Lower leg skin (tissue), 4 donors: ENCODE data around the gene CLASRP. TPM values are rescaled to one million over a fixed set of nuclear protein-coding genes. Genes with fewer than 3 reads are reported as not detected.

Experiments used
- DNase-seq, 2 donors: peaks; one replicate each; pipeline ENCODE4 v3.0.0-alpha.2; 2019; ENCODE audit warnings: low spot score in 2 of 2
- H3K4me3 ChIP-seq: fragments of 200-600 bp; sonication (generic); 2 replicates; pipeline ENCODE4 v1.5.1; 2017; ENCODE audit warnings: mild to moderate bottlenecking, low read depth; ENCODE audit not compliant: poor library complexity, severe bottlenecking
- POLR2A ChIP-seq, 2 donors: fragments of 450-650 bp; IDR thresholded peaks; one replicate each; pipeline ENCODE4 v1.6.1; 2016 to 2017; ENCODE audit warnings: antibody characterized with exemption in 2 of 2, mild to moderate bottlenecking in 1 of 2, moderate library complexity in 1 of 2
- WGBS, 2 donors: methylation state at CpG; one replicate each; pipeline ENCODE4 v1.1.5; 2018; 5-methylcytosine and 5-hydroxymethylcytosine counted together
- intact Hi-C: fragments of 100-400 bp; cut with DNase I; formaldehyde crosslinking; loops from one replicate; pipeline ENCODE4 v1.15.0; 2023; ENCODE audit warnings: low total_unique reads
- total RNA-seq, 4 donors: library from RNA; depleted of rRNA; stranded (reverse); fragments of >200 nt; gene quantifications; one replicate each; pipeline ENCODE4 v1.1.0, GENCODE V29; 2016
- TF ChIP-seq, protein P1 (sequence below), 3 donors: fragments of 450-650 bp; IDR thresholded peaks; one replicate each; pipeline ENCODE4 v1.5.1; 2016; ENCODE audit warnings: antibody characterized with exemption in 3 of 3, mild to moderate bottlenecking in 3 of 3, moderate library complexity in 2 of 3

Gene CLASRP
- total RNA-seq, 4 donors from 2014 or later, result 59.9 to 207 (median 128) TPM

DNA sequence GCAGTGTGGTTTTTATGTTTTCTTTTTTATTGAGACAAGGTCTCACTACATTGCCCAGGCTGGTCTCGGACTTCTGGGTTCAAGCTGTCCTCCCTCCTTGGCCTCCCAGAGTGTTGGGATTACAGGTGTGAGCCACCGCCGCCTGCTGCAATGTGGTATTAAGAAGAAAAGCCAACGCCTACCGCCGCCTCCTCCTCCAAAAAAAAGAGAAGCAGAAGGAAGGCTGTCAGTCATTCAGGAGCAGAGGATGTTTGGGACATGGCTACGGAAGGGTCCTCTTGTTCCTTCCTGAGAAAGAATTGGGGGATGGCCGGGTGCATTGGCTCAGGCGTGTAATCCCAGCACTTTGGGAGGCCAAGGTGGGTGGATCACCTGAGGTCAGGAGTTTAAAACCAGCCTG is 55.3 kb downstream of the CLASRP start:
- no peak for DNase-seq
- H3K4me3 ChIP-seq, result no peak overlapping the region
- intact Hi-C loops, result no loop called here
- WGBS, 2 donors, result 44 to 50% methylated on average over 9 of the region's 9 CpGs
- TF ChIP-seq, protein P1, sequence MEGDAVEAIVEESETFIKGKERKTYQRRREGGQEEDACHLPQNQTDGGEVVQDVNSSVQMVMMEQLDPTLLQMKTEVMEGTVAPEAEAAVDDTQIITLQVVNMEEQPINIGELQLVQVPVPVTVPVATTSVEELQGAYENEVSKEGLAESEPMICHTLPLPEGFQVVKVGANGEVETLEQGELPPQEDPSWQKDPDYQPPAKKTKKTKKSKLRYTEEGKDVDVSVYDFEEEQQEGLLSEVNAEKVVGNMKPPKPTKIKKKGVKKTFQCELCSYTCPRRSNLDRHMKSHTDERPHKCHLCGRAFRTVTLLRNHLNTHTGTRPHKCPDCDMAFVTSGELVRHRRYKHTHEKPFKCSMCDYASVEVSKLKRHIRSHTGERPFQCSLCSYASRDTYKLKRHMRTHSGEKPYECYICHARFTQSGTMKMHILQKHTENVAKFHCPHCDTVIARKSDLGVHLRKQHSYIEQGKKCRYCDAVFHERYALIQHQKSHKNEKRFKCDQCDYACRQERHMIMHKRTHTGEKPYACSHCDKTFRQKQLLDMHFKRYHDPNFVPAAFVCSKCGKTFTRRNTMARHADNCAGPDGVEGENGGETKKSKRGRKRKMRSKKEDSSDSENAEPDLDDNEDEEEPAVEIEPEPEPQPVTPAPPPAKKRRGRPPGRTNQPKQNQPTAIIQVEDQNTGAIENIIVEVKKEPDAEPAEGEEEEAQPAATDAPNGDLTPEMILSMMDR (IDR thresholded peaks at IDR 0.05), result no peak
- TF ChIP-seq POLR2A (IDR thresholded peaks at IDR 0.05), result no peak

DNA sequence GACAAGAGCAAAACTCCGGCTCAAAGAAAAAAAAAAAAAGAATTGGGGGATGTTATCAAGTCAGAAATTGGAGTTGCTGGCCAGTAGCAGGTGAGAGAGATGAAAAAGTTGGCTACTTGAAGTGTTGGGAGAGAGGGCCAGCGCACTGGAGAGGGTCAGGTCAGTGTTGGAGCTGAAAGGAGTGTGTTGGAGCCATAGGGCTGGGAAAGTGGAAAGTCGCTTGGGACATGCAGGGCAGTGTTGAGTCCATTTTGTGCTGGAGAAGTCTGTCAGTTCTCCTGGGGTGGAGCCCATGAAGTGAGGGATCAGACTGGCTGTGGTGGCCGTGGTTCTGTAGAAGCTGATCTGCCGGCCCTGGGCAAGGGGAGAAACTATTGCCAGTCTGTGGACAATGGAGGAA is 55.9 kb downstream of the CLASRP start:
- intact Hi-C loops, result no loop called here

DNA sequence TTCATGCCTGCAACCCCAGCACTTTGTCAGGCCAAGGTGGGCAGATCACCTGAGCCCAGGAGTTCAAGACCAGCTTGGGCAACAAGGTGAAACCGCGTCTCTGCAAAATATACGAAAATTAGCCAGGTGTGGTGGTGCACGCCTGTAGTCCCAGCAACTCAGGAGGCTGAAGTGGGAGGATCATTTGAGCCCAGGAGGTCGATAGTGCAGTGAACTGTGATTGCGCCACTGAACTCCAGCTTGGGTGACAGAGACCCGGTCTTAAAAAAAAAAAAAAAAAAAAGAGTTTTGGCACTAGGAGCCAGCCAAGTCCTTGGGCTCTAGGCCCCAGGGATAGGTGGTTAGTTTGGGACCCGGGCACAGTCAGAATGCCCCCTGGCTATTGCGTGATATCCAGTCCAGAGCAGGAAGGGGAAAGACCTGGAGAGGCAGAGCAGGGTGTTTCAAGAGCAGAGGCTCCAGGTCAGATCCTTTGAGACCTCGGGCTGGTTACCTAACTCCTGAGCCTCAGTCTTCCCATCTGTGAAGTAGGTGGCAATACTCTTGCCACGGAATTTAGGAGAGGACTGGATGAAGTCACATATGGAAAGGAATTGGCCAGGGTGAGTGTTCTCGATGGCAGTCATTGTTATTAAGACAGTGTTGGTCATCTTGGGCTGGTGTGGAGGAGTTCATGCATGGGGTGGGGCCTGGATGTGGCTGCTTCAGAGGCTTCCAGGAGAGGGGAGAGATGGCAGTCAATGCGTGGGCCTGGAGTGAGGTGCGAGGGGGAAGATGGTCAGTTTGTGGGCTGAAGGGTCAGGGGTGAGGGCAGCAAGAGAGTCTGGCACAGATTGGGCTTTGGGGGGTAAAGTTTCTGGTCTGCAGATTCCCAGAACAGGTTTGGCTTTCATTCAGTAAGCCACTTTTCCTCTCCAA is 56.9 kb downstream of the CLASRP start:
- intact Hi-C loops, result no loop called here
- DNase-seq, result no peak
- 82 to 86% methylated on average over 14 of the region's 14 CpGs for WGBS, 2 donors
- H3K4me3 ChIP-seq, result no peak overlapping the region
- TF ChIP-seq POLR2A (IDR thresholded peaks at IDR 0.05), result no peak
- TF ChIP-seq, protein P1 (IDR thresholded peaks at IDR 0.05), result no peak

More for the DNA sequence above, 55.9 kb downstream of the CLASRP start:
- no peak overlapping the region for H3K4me3 ChIP-seq
- no peak for TF ChIP-seq POLR2A (IDR thresholded peaks at IDR 0.05)
- TF ChIP-seq, protein P1 (IDR thresholded peaks at IDR 0.05), result no peak
- WGBS, 2 donors, result 68 to 77% methylated on average over 5 of the region's 5 CpGs
- DNase-seq, result no peak

DNA sequence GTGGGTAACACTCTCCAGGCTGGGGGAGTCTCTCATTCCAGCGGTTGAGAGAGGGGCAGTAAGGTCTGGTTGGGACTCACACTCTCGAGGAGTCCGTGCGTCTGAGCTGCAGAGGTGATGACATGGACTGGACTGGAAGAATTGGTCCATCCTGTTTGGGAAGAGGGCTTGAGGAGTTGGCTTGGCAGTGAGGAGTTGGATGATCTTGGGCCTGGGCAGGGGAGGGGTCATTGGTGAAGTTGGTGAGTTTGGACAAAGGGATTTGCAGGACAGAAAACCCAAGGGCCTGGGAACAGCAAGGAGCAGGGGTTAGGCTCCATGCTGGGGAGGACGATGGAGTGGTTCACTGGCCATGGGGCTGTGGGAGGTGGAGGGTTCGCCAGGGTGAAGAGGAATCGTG is 57.9 kb downstream of the CLASRP start:
- 87 to 90% methylated on average over 7 of the region's 7 CpGs for WGBS, 2 donors
- TF ChIP-seq, protein P1 (IDR thresholded peaks at IDR 0.05), result no peak
- TF ChIP-seq POLR2A (IDR thresholded peaks at IDR 0.05), result no peak
- no peak overlapping the region for H3K4me3 ChIP-seq
- intact Hi-C loops, result no loop called here
- DNase-seq, result no peak

DNA sequence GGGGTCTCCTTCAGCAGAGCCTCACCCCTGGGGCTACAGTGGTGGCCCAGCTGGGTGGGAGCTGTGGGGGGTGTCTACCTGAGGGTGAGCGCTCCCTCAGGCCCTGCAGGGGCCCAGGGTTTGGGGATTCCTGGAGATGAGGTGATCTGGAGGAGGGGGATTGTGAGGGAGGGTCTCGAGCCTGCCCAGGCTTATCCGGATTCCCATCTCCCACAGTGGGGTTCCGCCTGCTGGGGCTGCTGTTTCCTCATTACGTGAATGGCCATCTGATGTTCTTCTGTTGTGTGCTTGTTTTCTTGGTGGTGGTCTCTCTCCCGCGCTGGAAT is 58.6 kb downstream of the CLASRP start:
- intact Hi-C loops, result no loop called here
- no peak for TF ChIP-seq POLR2A (IDR thresholded peaks at IDR 0.05)
- TF ChIP-seq, protein P1 (IDR thresholded peaks at IDR 0.05), result no peak
- DNase-seq, result no peak
- 79 to 88% methylated on average over 7 of the region's 7 CpGs for WGBS, 2 donors
- H3K4me3 ChIP-seq, result no peak overlapping the region
